Neural cell (in vitro differentiated cells): ENCODE data around the gene GPR62. TPM values are rescaled to one million over a fixed set of nuclear protein-coding genes. Genes with fewer than 3 reads are reported as not detected.

Experiments used
- H2AFZ ChIP-seq: fragments of 200-600, 300-800 bp; sonication (generic), shearing (Covaris generic); 2 replicates; pipeline ENCODE4 v1.6.0; 2014; ENCODE audit warnings: low read depth, mild to moderate bottlenecking, antibody characterized with exemption, low read length, moderate library complexity
- H3F3A ChIP-seq: fragments of 200-600 bp; shearing (Covaris generic); 2 replicates; pipeline ENCODE4 v1.6.1; 2016; ENCODE audit warnings: mild to moderate bottlenecking, moderate library complexity, mixed read lengths, antibody characterized with exemption, low read length; ENCODE audit not compliant: insufficient read depth, poor library complexity, severe bottlenecking
- H3K27ac ChIP-seq: fragments of 200-600, 300-800 bp; sonication (generic), shearing (Covaris generic); 2 replicates; pipeline ENCODE4 v1.5.1; 2014; ENCODE audit warnings: mild to moderate bottlenecking, low read length, moderate library complexity
- H3K27me3 ChIP-seq: fragments of 300-800, 200-600 bp; sonication (generic), shearing (Covaris generic); 2 replicates; pipeline ENCODE4 v1.6.0; 2014; ENCODE audit warnings: mild to moderate bottlenecking, low read depth, low read length, moderate library complexity; ENCODE audit not compliant: insufficient read depth
- H3K36me3 ChIP-seq: fragments of 300-800, 200-600 bp; sonication (generic), shearing (Covaris generic); 2 replicates; pipeline ENCODE4 v1.5.1; 2014; ENCODE audit warnings: mild to moderate bottlenecking, antibody characterized with exemption, low read length, moderate library complexity; ENCODE audit not compliant: insufficient read depth
- H3K4me2 ChIP-seq: fragments of 300-800, 200-600 bp; sonication (generic), shearing (Covaris generic); 2 replicates; pipeline ENCODE4 v1.6.0; 2014; ENCODE audit warnings: mild to moderate bottlenecking, low read length
- H3K4me3 ChIP-seq: fragments of 300-800, 200-600 bp; sonication (generic), shearing (Covaris generic); 2 replicates; pipeline ENCODE4 v1.5.1; 2014; ENCODE audit warnings: mild to moderate bottlenecking, low read length, moderate library complexity
- H3K79me2 ChIP-seq: fragments of 200-600 bp; shearing (Covaris generic); replicated peaks from 2 replicates; pipeline ENCODE4 v1.6.0; 2014; ENCODE audit warnings: mild to moderate bottlenecking, low read length, moderate library complexity; ENCODE audit not compliant: insufficient read depth
- H3K9ac ChIP-seq: fragments of 300-800, 200-600 bp; sonication (generic), shearing (Covaris generic); 2 replicates; pipeline ENCODE4 v1.6.1; 2016; ENCODE audit warnings: mild to moderate bottlenecking, low read length, mixed read lengths
- H3K9me2 ChIP-seq: fragments of 200-600 bp; shearing (Covaris generic); 2 replicates; pipeline ENCODE4 v1.6.1; 2016; ENCODE audit warnings: mild to moderate bottlenecking, low read length, mixed read lengths; ENCODE audit not compliant: insufficient read depth
- H3K9me3 ChIP-seq: fragments of 200-600, 300-800 bp; sonication (generic), shearing (Covaris generic); 2 replicates; pipeline ENCODE4 v1.6.1; 2016; ENCODE audit warnings: mild to moderate bottlenecking, mixed run types, low read length, moderate library complexity, mixed read lengths
- H4K20me1 ChIP-seq: fragments of 200-600 bp; shearing (Covaris generic); 2 replicates; pipeline ENCODE4 v1.6.1; 2016; ENCODE audit warnings: mild to moderate bottlenecking, mixed run types; ENCODE audit not compliant: insufficient read depth
- CTCF ChIP-seq: fragments of 450-650 bp; IDR thresholded peaks from 2 replicates; pipeline ENCODE4 v1.5.1; 2014; ENCODE audit warnings: antibody characterized with exemption, mild to moderate bottlenecking, moderate library complexity; ENCODE audit not compliant: poor library complexity, severe bottlenecking
- EP300 ChIP-seq: fragments of 450-650 bp; conservative IDR thresholded peaks from 2 replicates; pipeline ENCODE4 v1.6.1; 2014; ENCODE audit warnings: antibody characterized with exemption, mild to moderate bottlenecking, moderate library complexity; ENCODE audit not compliant: poor library complexity, severe bottlenecking
- EZH2 ChIP-seq: fragments of 200-600, 300-800 bp; shearing (Covaris generic), sonication (generic); IDR thresholded peaks from 2 replicates; pipeline ENCODE4 v1.6.1; 2014; ENCODE audit warnings: antibody characterized with exemption, low read length, borderline replicate concordance, mild to moderate bottlenecking; ENCODE audit not compliant: insufficient read depth, poor library complexity, severe bottlenecking
- MXI1 ChIP-seq: fragments of 450-650 bp; conservative IDR thresholded peaks from 2 replicates; pipeline ENCODE4 v1.6.1; 2014; ENCODE audit warnings: antibody characterized with exemption, mild to moderate bottlenecking; ENCODE audit not compliant: poor library complexity, severe bottlenecking
- POLR2AphosphoS5 ChIP-seq: IDR thresholded peaks from 2 replicates; pipeline ENCODE4 v1.6.1; 2012
- RAD21 ChIP-seq: fragments of 450-650 bp; conservative IDR thresholded peaks from 2 replicates; pipeline ENCODE4 v1.6.1; 2014; ENCODE audit warnings: antibody characterized with exemption, mild to moderate bottlenecking, moderate library complexity
- SMC3 ChIP-seq: fragments of 450-650 bp; conservative IDR thresholded peaks from 2 replicates; pipeline ENCODE4 v1.6.1; 2014; ENCODE audit warnings: antibody characterized with exemption, mild to moderate bottlenecking, moderate library complexity; ENCODE audit not compliant: poor library complexity
- TAF1 ChIP-seq: IDR thresholded peaks from 2 replicates; pipeline ENCODE4 v1.6.1; 2012; ENCODE audit warnings: low read depth
- polyA plus RNA-seq: library from polyadenylated mRNA; depleted of rRNA; stranded (reverse); fragments of >200 nt; gene quantifications from 2 replicates; pipeline ENCODE4 v1.2.3, GENCODE V29; 2014
- TF ChIP-seq, protein P1 (sequence below): IDR thresholded peaks from 2 replicates; pipeline ENCODE4 v1.6.1; 2012; ENCODE audit warnings: borderline replicate concordance

GPR62 gene
- polyA plus RNA-seq, 1 donor from 2014 or later: not detected

- no peaks in the 10 kb centered on the region for H4K20me1 ChIP-seq
- H3K9me2 ChIP-seq: no peaks in the 10 kb centered on the region
- H3K27ac ChIP-seq: no peak overlapping the region
- H3K9me3 ChIP-seq: no peaks in the 10 kb centered on the region
- no peaks in the 10 kb centered on the region for H3F3A ChIP-seq
- H3K36me3 ChIP-seq: no peaks in the 10 kb centered on the region
- H3K4me2 ChIP-seq: no peak overlapping the region
- H2AFZ ChIP-seq: no peak overlapping the region
- no peak overlapping the region for H3K4me3 ChIP-seq
- H3K27me3 ChIP-seq: no peaks in the 10 kb centered on the region
- no peaks in the 10 kb centered on the region for H3K79me2 ChIP-seq
- TF ChIP-seq SMC3 (no peak), TAF1 (no peak), RAD21 (no peak), EZH2 (no peak), MXI1 (no peak), POLR2AphosphoS5 (no peak), EP300 (no peak), CTCF (no peak)
- TF ChIP-seq, protein P1, sequence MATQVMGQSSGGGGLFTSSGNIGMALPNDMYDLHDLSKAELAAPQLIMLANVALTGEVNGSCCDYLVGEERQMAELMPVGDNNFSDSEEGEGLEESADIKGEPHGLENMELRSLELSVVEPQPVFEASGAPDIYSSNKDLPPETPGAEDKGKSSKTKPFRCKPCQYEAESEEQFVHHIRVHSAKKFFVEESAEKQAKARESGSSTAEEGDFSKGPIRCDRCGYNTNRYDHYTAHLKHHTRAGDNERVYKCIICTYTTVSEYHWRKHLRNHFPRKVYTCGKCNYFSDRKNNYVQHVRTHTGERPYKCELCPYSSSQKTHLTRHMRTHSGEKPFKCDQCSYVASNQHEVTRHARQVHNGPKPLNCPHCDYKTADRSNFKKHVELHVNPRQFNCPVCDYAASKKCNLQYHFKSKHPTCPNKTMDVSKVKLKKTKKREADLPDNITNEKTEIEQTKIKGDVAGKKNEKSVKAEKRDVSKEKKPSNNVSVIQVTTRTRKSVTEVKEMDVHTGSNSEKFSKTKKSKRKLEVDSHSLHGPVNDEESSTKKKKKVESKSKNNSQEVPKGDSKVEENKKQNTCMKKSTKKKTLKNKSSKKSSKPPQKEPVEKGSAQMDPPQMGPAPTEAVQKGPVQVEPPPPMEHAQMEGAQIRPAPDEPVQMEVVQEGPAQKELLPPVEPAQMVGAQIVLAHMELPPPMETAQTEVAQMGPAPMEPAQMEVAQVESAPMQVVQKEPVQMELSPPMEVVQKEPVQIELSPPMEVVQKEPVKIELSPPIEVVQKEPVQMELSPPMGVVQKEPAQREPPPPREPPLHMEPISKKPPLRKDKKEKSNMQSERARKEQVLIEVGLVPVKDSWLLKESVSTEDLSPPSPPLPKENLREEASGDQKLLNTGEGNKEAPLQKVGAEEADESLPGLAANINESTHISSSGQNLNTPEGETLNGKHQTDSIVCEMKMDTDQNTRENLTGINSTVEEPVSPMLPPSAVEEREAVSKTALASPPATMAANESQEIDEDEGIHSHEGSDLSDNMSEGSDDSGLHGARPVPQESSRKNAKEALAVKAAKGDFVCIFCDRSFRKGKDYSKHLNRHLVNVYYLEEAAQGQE: no peak
- H3K9ac ChIP-seq: no peak overlapping the region
Measured at GRCh38 chr3:51980253-51980652, 25.1 kb downstream of the GPR62 start.

DNA sequence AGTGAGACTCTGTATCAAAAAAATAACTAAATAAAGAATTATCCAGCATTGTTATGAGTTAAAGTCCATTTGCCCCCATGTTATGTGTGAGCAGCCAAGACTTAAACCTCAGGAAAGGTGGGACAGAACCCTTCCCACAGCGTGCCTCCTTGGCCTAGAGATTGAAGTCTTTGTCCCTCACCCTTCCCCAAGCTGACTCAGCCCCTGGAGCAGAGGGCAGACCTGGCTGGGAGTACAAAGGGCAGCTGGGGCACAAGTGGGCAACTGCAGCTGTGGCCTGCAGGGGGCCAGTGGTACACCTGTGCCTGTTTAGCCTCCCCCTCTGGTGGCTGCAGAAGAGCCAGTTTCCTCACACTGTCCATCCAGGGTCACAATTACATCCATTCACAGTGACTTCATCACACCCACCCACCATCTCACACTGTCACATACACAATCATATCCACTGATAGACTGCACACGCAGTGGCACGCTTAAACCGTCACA lies 27.2 kb downstream of the GPR62 start:
- Histone ChIP-seq H3K79me2 (no peaks in the 10 kb centered on the region), H2AFZ (no peak overlapping the region), H4K20me1 (no peaks in the 10 kb centered on the region), H3K9me3 (no peaks in the 10 kb centered on the region), H3K9ac (peak overlapping the region; percentile 46), H3F3A (no peaks in the 10 kb centered on the region), H3K4me2 (no peak overlapping the region), H3K36me3 (no peaks in the 10 kb centered on the region), H3K27me3 (no peaks in the 10 kb centered on the region), H3K9me2 (no peaks in the 10 kb centered on the region), H3K4me3 (peak overlapping the region; percentile 59), H3K27ac (no peak overlapping the region)
- TF ChIP-seq CTCF (peak; percentile 42), EZH2 (no peak)
